Fibroblast of lung (primary cell): ENCODE data around the gene CSTB. TPM values are rescaled to one million over a fixed set of nuclear protein-coding genes. Genes with fewer than 3 reads are reported as not detected.

Source experiments
- DNase-seq, 2 donors: peaks; one replicate each; pipeline versions ENCODE4 v3.0.0 to v3.0.0-alpha.2; 2010; ENCODE audit warnings: low read depth in 2 of 2
- H2AFZ ChIP-seq: 2 replicates; pipeline ENCODE4 v1.5.1; 2012; ENCODE audit warnings: low read length, control low read depth, inconsistent platforms
- H3K27ac ChIP-seq: 2 replicates; pipeline ENCODE4 v1.5.1; 2011; ENCODE audit warnings: low read length, control low read depth; ENCODE audit not compliant: insufficient read depth
- H3K27me3 ChIP-seq: 2 replicates; pipeline ENCODE4 v1.5.1; 2011; ENCODE audit warnings: mild to moderate bottlenecking, low read length; ENCODE audit not compliant: control insufficient read depth, insufficient read depth
- H3K36me3 ChIP-seq: 2 replicates; pipeline ENCODE4 v1.5.1; 2011; ENCODE audit warnings: low read length; ENCODE audit not compliant: control insufficient read depth, insufficient read depth
- H3K4me1 ChIP-seq: 2 replicates; pipeline ENCODE4 v1.5.1; 2011; ENCODE audit warnings: low read length; ENCODE audit not compliant: control insufficient read depth, insufficient read depth; ENCODE audit errors: extremely low read depth
- H3K4me2 ChIP-seq: 2 replicates; pipeline ENCODE4 v1.5.1; 2011; ENCODE audit warnings: low read length, control low read depth; ENCODE audit not compliant: insufficient read depth; ENCODE audit errors: extremely low read depth
- H3K4me3 ChIP-seq, 4 experiments: fragments of 200-600 bp in 1 of 4; sonication (generic) in 1 of 4; replicated peaks in 1 of 4; 2 replicates each; pipeline ENCODE4 v1.5.1; 2011 to 2016; ENCODE audit warnings: low read length in 4 of 4, low read depth in 3 of 4, mild to moderate bottlenecking in 3 of 4, control low read depth in 2 of 4, inconsistent platforms in 1 of 4, mixed read lengths in 1 of 4; ENCODE audit not compliant: insufficient read depth in 1 of 4; ENCODE audit errors: control extremely low read depth in 1 of 4
- H3K79me2 ChIP-seq: 2 replicates; pipeline ENCODE4 v1.5.1; 2012; ENCODE audit warnings: mild to moderate bottlenecking, low read length, inconsistent platforms; ENCODE audit not compliant: control insufficient read depth, insufficient read depth
- H3K9ac ChIP-seq: 2 replicates; pipeline ENCODE4 v1.5.1; 2011; ENCODE audit warnings: mild to moderate bottlenecking, low read length, control low read depth; ENCODE audit not compliant: insufficient read depth
- H3K9me3 ChIP-seq: 2 replicates; pipeline ENCODE4 v1.5.1; 2012; ENCODE audit warnings: low read depth, low read length; ENCODE audit not compliant: control insufficient read depth, insufficient read depth
- H4K20me1 ChIP-seq: 2 replicates; pipeline ENCODE4 v1.5.1; 2011; ENCODE audit warnings: low read length; ENCODE audit not compliant: control insufficient read depth, insufficient read depth; ENCODE audit errors: extremely low read depth
- EZH2 ChIP-seq: IDR thresholded peaks from 2 replicates; pipeline ENCODE4 v1.5.1; 2012; ENCODE audit warnings: low read length, control low read depth, mild to moderate bottlenecking; ENCODE audit errors: missing control alignments
- polyA plus RNA-seq, 2 donors: library from polyadenylated mRNA; depleted of rRNA in 1 of 2; stranded (reverse) in 1 of 2; unstranded in 1 of 2; fragments of >200 nt; gene quantifications; 2 replicates each; pipeline ENCODE4 v1.2.1, GENCODE V29; 2011 to 2012; ENCODE audit warnings: missing spikeins in 1 of 2
- total RNA-seq: library from RNA; depleted of rRNA; stranded (reverse); fragments of >200 nt; gene quantifications from 2 replicates; pipeline ENCODE4 v1.2.1, GENCODE V29; 2014
- TF ChIP-seq, protein P1 (sequence below), 2 donors: IDR thresholded peaks in 1 of 2; conservative IDR thresholded peaks in 1 of 2; 1 replicate in 1 of 2; 2 replicates in 1 of 2; pipeline ENCODE4 v1.5.1; 2011 to 2012; ENCODE audit warnings: low read length in 2 of 2, control low read depth in 1 of 2, inconsistent platforms in 1 of 2, low read depth in 1 of 2, mild to moderate bottlenecking in 1 of 2

Gene CSTB
- total and polyA plus RNA-seq, 2 donors (not counting 1 experiment from before 2014, with no cell fraction given) = 24.8 to 72.5 TPM

DNA sequence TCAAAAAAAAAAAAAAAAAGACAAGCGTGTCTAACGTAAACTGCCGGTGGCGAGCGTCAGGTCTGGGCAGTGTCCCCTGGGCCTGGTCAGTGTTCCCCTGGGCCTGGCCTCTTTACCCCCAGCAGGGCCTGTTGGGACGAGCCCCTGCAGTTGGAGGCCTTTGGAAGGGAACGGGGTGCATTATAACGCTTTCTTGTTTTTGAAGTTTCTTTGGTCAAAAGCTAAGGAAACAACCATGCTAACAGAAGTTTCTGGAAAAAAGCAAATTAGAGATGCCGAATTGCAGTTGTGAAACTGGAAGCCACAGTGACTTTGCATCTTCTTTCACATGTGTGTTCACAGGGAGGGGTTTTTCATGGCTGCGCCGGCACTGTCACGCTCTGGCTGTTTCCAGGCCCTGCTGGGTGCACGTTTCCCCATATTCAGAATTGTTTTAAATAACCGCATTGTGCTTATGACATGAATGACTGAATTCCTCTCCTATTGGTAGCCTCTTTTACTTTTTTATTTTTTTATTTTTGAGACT lies 29.2 kb upstream of the CSTB start:
- TF ChIP-seq EZH2 = no peak
- TF ChIP-seq, protein P1, sequence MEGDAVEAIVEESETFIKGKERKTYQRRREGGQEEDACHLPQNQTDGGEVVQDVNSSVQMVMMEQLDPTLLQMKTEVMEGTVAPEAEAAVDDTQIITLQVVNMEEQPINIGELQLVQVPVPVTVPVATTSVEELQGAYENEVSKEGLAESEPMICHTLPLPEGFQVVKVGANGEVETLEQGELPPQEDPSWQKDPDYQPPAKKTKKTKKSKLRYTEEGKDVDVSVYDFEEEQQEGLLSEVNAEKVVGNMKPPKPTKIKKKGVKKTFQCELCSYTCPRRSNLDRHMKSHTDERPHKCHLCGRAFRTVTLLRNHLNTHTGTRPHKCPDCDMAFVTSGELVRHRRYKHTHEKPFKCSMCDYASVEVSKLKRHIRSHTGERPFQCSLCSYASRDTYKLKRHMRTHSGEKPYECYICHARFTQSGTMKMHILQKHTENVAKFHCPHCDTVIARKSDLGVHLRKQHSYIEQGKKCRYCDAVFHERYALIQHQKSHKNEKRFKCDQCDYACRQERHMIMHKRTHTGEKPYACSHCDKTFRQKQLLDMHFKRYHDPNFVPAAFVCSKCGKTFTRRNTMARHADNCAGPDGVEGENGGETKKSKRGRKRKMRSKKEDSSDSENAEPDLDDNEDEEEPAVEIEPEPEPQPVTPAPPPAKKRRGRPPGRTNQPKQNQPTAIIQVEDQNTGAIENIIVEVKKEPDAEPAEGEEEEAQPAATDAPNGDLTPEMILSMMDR (conservative IDR thresholded peaks at IDR 0.05 in 1 of 2, IDR thresholded peaks at IDR 0.05 in 1 of 2; ENCODE audit: low read depth in 1 of 2, low read length in 2 of 2) = no peak

DNA sequence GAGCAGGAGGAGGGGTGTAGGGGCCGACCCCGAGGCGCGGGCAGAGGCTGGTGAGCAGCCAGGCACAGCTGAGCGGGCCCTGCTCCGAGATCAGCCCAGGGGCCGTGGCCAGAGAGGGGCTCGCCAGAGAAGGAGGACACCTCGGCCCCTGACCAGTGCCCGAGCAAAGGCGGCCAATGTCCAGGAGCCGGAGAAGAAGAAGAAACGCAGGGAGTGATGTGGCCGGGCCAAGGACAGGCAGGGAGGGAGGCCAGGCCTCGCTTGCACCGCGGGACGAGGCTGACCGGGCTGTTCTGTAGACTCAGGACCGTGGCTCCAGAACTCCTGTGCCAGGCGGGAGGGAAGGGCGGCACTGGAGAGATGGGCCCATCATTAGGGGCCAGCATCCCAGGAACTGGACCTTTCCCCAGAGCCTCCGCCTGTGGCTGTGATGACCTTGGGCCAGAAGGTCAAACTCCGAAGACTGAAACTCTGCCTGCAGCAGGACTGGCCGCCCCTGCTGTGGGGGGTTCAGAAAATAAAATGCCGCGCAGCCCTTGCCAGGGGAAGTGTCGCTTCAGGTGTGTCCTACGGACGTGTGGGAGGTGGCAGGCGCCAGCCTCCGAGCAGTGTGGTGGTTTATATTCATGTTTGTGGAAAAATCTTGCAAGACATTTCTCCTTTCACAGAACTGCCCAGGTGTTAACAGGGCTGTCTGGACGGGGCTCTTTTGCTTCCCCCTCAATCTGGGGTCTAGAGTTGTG lies 27.6 kb upstream of the CSTB start:
- H4K20me1 ChIP-seq = no peaks in the 10 kb centered on the region
- H3K79me2 ChIP-seq = no peaks in the 10 kb centered on the region
- H3K4me3 ChIP-seq = no peak overlapping the region
- H3K4me1 ChIP-seq = no peaks in the 10 kb centered on the region
- no peak overlapping the region for H3K9ac ChIP-seq
- no peak overlapping the region for H3K27ac ChIP-seq
- H3K4me2 ChIP-seq = no peak overlapping the region
- H3K36me3 ChIP-seq = peaks cover 30% of the 10 kb centered on the region
- TF ChIP-seq, protein P1 (conservative IDR thresholded peaks at IDR 0.05 in 1 of 2, IDR thresholded peaks at IDR 0.05 in 1 of 2; ENCODE audit: low read depth in 1 of 2, low read length in 2 of 2) = no peak
- TF ChIP-seq EZH2 = no peak
- DNase-seq = no peak
- H3K27me3 ChIP-seq = no peaks in the 10 kb centered on the region
- H3K9me3 ChIP-seq = no peaks in the 10 kb centered on the region
- no peak overlapping the region for H2AFZ ChIP-seq

More for the DNA sequence above, 29.2 kb upstream of the CSTB start:
- no peak overlapping the region for H3K27ac ChIP-seq
- no peak overlapping the region for H3K4me3 ChIP-seq
- no peaks in the 10 kb centered on the region for H3K27me3 ChIP-seq
- peaks cover 19% of the 10 kb centered on the region for H3K36me3 ChIP-seq
- H3K79me2 ChIP-seq = no peaks in the 10 kb centered on the region
- no peak for DNase-seq
- no peaks in the 10 kb centered on the region for H3K9me3 ChIP-seq
- no peaks in the 10 kb centered on the region for H3K4me1 ChIP-seq
- H2AFZ ChIP-seq = no peak overlapping the region
- no peak overlapping the region for H3K4me2 ChIP-seq
- H3K9ac ChIP-seq = no peak overlapping the region
- no peaks in the 10 kb centered on the region for H4K20me1 ChIP-seq

DNA sequence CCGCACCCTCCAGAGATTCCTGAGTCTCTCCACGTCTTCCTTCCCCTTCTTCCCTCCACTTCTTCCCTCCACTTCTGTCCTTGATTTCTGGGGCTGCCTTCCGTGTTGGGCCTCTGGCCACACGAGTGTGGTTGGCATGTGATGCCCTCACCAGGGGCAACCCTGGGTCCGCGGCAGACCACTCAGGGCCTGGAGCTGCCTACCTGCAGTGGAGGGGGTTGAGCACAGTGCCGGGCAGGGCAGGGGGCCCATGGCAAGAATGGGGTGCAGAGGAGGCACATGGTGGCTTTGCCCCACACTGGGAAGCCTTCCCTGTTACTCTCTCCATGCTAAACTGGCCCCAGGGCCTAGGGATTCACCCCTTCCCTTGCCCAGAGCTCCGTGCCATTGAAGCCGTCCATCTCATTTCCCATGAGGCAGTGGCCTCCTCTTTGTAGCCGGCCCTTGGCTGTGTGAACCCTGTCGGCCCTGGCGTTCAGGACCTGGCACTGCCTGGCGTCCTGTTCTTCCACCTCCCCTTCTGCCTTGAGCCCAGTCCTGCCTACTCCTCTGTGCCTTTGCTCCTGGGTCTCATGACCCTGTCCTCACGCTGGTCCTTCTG lies 26.7 kb upstream of the CSTB start:
- Histone ChIP-seq H3K27me3 (no peaks in the 10 kb centered on the region), H4K20me1 (no peaks in the 10 kb centered on the region), H2AFZ (no peak overlapping the region), H3K27ac (no peak overlapping the region), H3K4me2 (no peak overlapping the region), H3K9ac (no peak overlapping the region), H3K79me2 (no peaks in the 10 kb centered on the region), H3K4me1 (no peaks in the 10 kb centered on the region), H3K36me3 (peaks cover 38% of the 10 kb centered on the region), H3K4me3 (no peak overlapping the region), H3K9me3 (no peaks in the 10 kb centered on the region)
- no peak for DNase-seq
- TF ChIP-seq, protein P1 (conservative IDR thresholded peaks at IDR 0.05 in 1 of 2, IDR thresholded peaks at IDR 0.05 in 1 of 2; ENCODE audit: low read depth in 1 of 2, low read length in 2 of 2) = no peak
- no peak for TF ChIP-seq EZH2
